HEK293T (cell line): ENCODE data around the gene SEMA7A.

Experiments used
- BHLHE40 ChIP-seq: fragments of 450-650 bp; IDR thresholded peaks from 2 replicates; pipeline ENCODE4 v1.6.1; 2016; ENCODE audit warnings: mild to moderate bottlenecking, moderate library complexity, borderline replicate concordance
- CTBP1 ChIP-seq: fragments of 450-650 bp; IDR thresholded peaks from 2 replicates; pipeline ENCODE4 v1.6.1; 2016; ENCODE audit warnings: borderline replicate concordance
- ELF4 ChIP-seq: fragments of 450-650 bp; IDR thresholded peaks from 2 replicates; pipeline ENCODE4 v1.6.1; 2017; ENCODE audit warnings: antibody characterized with exemption
- FOXA1 ChIP-seq: fragments of 450-650 bp; IDR thresholded peaks from 2 replicates; pipeline ENCODE4 v1.6.1; 2016; ENCODE audit warnings: mild to moderate bottlenecking
- FOXK2 ChIP-seq: fragments of 450-650 bp; IDR thresholded peaks from 2 replicates; pipeline ENCODE4 v1.6.1; 2016; ENCODE audit warnings: mild to moderate bottlenecking
- FOXM1 ChIP-seq: fragments of 450-650 bp; IDR thresholded peaks from 2 replicates; pipeline ENCODE4 v1.6.1; 2017; ENCODE audit warnings: mild to moderate bottlenecking, borderline replicate concordance
- HDGF ChIP-seq: fragments of 450-650 bp; IDR thresholded peaks from 2 replicates; pipeline ENCODE4 v1.6.1; 2017; ENCODE audit warnings: antibody characterized with exemption, borderline replicate concordance
- LEF1 ChIP-seq: fragments of 450-650 bp; IDR thresholded peaks from 2 replicates; pipeline ENCODE4 v1.6.1; 2017; ENCODE audit warnings: mild to moderate bottlenecking, borderline replicate concordance
- NFRKB ChIP-seq: fragments of 450-650 bp; IDR thresholded peaks from 2 replicates; pipeline ENCODE4 v1.6.1; 2016; ENCODE audit warnings: mild to moderate bottlenecking, moderate library complexity
- SP1 ChIP-seq: fragments of 450-650 bp; IDR thresholded peaks from 2 replicates; pipeline ENCODE4 v1.6.1; 2017
- SUZ12 ChIP-seq: fragments of 450-650 bp; IDR thresholded peaks from 2 replicates; pipeline ENCODE4 v1.6.1; 2016; ENCODE audit warnings: mild to moderate bottlenecking
- TARDBP ChIP-seq: fragments of 450-650 bp; IDR thresholded peaks from 2 replicates; pipeline ENCODE4 v1.6.1; 2016
- ZNF384 ChIP-seq: fragments of 450-650 bp; IDR thresholded peaks from 2 replicates; pipeline ENCODE4 v1.6.1; 2016

DNA sequence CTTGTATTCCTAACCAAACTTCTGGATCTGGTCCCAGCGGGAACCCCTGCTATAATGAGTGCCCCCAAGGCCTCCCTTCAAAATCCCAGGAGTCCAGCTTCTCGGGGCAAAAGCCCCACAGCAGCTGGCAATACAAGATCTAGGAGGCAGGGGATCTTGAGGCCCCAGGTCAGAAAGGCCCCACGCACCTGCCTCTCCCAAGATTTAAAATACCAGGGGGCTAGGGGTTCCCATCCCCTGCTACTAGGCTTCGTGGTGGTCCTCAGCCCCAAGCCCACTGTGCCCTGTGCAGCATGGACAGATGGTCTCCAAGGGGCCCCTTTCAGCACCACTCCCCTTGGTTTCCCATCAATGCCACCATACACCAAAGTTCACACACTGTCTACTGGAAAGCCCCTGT is 50.5 kb downstream of the SEMA7A start:
- TF ChIP-seq CTBP1 (no peak), BHLHE40 (no peak), FOXK2 (no peak), HDGF (no peak), LEF1 (no peak), NFRKB (no peak), TARDBP (no peak), FOXA1 (no peak), SP1 (no peak), ELF4 (no peak), ZNF384 (no peak), FOXM1 (no peak), SUZ12 (no peak)
